Mucosa of descending colon (tissue), 3 donors: ENCODE measurements around the gene ALPK1. TPM values are rescaled to one million over a fixed set of nuclear protein-coding genes. Genes with fewer than 3 reads are reported as not detected.
"Not testable (repeated sequence)": the region's sequence is repeated elsewhere in the genome, so short reads cannot be mapped to it uniquely, and the experiment has no call there.

ENCODE experiments used
- ATAC-seq: fragments of 200-7000 bp; cut with Tn5 transposase; one replicate; pipeline ENCODE4 v1.9.1; 2020; ENCODE audit warnings: mild to moderate bottlenecking, moderate library complexity
- DNase-seq, 3 donors: peaks; one replicate each; pipeline ENCODE4 v3.0.0-alpha.2; 2020
- H3K36me3 ChIP-seq: fragments of 200-600 bp; one replicate; pipeline ENCODE4 v1.8.0; 2021; ENCODE audit warnings: low read depth, mild to moderate bottlenecking
- H3K4me1 ChIP-seq: fragments of 200-600 bp; one replicate; pipeline ENCODE4 v1.8.0; 2021; ENCODE audit warnings: low read depth, mild to moderate bottlenecking
- H3K4me3 ChIP-seq: fragments of 200-600 bp; one replicate; pipeline ENCODE4 v1.8.0; 2021; ENCODE audit warnings: mild to moderate bottlenecking
- H3K9me3 ChIP-seq: fragments of 200-600 bp; one replicate; pipeline ENCODE4 v1.8.0; 2021; ENCODE audit warnings: mild to moderate bottlenecking
- CTCF ChIP-seq: fragments of 200-600 bp; IDR thresholded peaks from one replicate; pipeline ENCODE4 v1.8.0; 2022; ENCODE audit warnings: antibody characterized with exemption, mild to moderate bottlenecking
- intact Hi-C, 2 donors: fragments of 100-400 bp; cut with DNase I in 1 of 2; cut with micrococcal nuclease in 1 of 2; formaldehyde crosslinking; loops; one replicate each; pipeline versions ENCODE4 v1.11.0 to v1.11.1; 2022; cut with DNase I, micrococcal nuclease
- total RNA-seq, 3 donors: library from RNA; stranded (reverse); fragmentation: NEBNext Ultra II Directional in 2 of 3; extraction: Animal tissue kit (Norgen Biotek cat#: 25700) in 2 of 3; gene quantifications; one replicate each; pipeline versions ENCODE4 v1.2.1 to v1.2.4, GENCODE V29; 2021 to 2023
- donor health status: DM: no; HTN: no; CAD: no; lungs with moderate emphysema.
- donor health status: DM: no; HTN: no; CAD: no.
- donor health status: DM: no; HTN: yes; CAD: no.

The ALPK1 gene
- total RNA-seq, 3 donors from 2014 or later, result 23.1 to 39.8 (median 31.0) TPM

- no peak for TF ChIP-seq CTCF
- DNase-seq (no peak), ATAC-seq (no peak)
- Histone ChIP-seq H3K4me3 (no peak overlapping the region), H3K9me3 (no peaks in the 10 kb centered on the region), H3K4me1 (no peaks in the 10 kb centered on the region), H3K36me3 (no peaks in the 10 kb centered on the region)
- intact Hi-C loops, result no loop called here
These were observed 175.1 kb downstream of the ALPK1 start for GRCh38 chr4:112472318-112472717.

GRCh38 chr4:112473985-112474384 is 176.8 kb downstream of the ALPK1 start:
- Histone ChIP-seq H3K4me1 (no peaks in the 10 kb centered on the region), H3K4me3 (no peak overlapping the region), H3K36me3 (no peaks in the 10 kb centered on the region), H3K9me3 (no peaks in the 10 kb centered on the region)
- ATAC-seq, result no peak
- no peak for DNase-seq
- TF ChIP-seq CTCF, result no peak
- intact Hi-C loops, result no loop called here

GRCh38 chr4:112485930-112486329 is 188.8 kb downstream of the ALPK1 start:
- intact Hi-C loops, result no loop called here
- Histone ChIP-seq H3K4me3 (no peak overlapping the region), H3K4me1 (no peaks in the 10 kb centered on the region), H3K36me3 (no peaks in the 10 kb centered on the region), H3K9me3 (no peaks in the 10 kb centered on the region)
- ATAC-seq (no peak), DNase-seq (no peak)
- no peak for TF ChIP-seq CTCF

GRCh38 chr4:112490808-112491207 is 193.6 kb downstream of the ALPK1 start:
- H3K4me3 ChIP-seq, H3K36me3 ChIP-seq, intact Hi-C loops, ATAC-seq, H3K9me3 ChIP-seq, DNase-seq, H3K4me1 ChIP-seq: not testable (repeated sequence)

Other genes starting within 250 kb of the ALPK1 start
- 1 to 10 TPM in 2 of 3 donors, under 1 TPM in 1; 0.75 to 2.1 (median 1.8) TPM for gene FAM241A, start 151.9 kb upstream of the ALPK1 start, total RNA-seq
- gene AP1AR, start 65.6 kb upstream of the ALPK1 start, total RNA-seq, result 10 to 100 TPM; 32.3 to 51.5 (median 35.9) TPM
- gene TIFA, start 11.5 kb upstream of the ALPK1 start, total RNA-seq, result 1 to 10 TPM; 6.3 to 8.2 (median 6.7) TPM
- not detected for gene NEUROG2, start 218.8 kb downstream of the ALPK1 start, total RNA-seq